ENCODE results near the gene ZNF462. TPM values are rescaled to one million over a fixed set of nuclear protein-coding genes. Genes with fewer than 3 reads are reported as not detected.

Gene ZNF462
- total and polyA plus RNA-seq, 2 of the 4 experiments (the other 2 are of a cell fraction) = 6.1 to 18.8 TPM

DNA sequence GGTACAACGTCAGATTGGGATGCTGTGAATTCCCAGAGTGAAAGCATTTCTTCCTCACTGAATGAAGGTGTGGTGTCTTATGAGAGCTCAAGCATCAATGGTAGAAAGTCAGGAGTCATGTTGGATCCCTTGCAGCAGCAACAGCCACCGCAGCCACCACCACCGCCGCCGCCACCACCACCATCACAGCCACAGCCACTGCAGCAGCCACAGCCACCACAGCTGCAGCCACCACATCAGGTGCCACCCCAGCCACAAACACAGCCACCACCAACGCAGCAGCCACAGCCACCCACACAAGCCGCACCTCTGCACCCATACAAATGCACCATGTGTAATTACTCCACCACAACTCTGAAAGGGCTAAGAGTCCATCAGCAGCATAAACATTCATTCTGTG, 62.4 kb downstream of the ZNF462 start:
- Histone ChIP-seq H3K4ac (ENCODE audit: low read depth, low read length) (no peak overlapping the region), H2AK5ac (ENCODE audit: low read depth, low read length) (no peak overlapping the region), H3K23ac (ENCODE audit: low read depth, low read length) (no peak overlapping the region), H2BK20ac (ENCODE audit: low read depth, low read length) (no peak overlapping the region), H2BK120ac (ENCODE audit: low read depth, low read length) (no peak overlapping the region), H2AK9ac (replicated peaks; ENCODE audit: low read depth, low read length, poor library complexity) (no peak overlapping the region), H2BK15ac (ENCODE audit: low read depth, low read length) (no peak overlapping the region), H3K4me3 (ENCODE audit: insufficient read depth, low read depth, low read length) (no peak overlapping the region), H4K8ac (ENCODE audit: low read depth in 2 of 2, low read length in 2 of 2) (no peak overlapping the region), H3K27ac (ENCODE audit: insufficient read depth, low read length) (no peak overlapping the region), H4K20me1 (ENCODE audit: insufficient read depth, low read length) (no peaks in the 10 kb centered on the region), H3K4me1 (ENCODE audit: control insufficient read depth, insufficient read depth, low read length) (peaks cover 9% of the 10 kb centered on the region), H3K9ac (ENCODE audit: low read depth, low read length) (no peak overlapping the region), H3K9me1 (ENCODE audit: insufficient read depth, low read length) (peaks cover 4% of the 10 kb centered on the region; the same call in 1 of the 2 replicates), H2AFZ (replicated peaks; ENCODE audit: low read length, poor library complexity) (no peak overlapping the region), H4K91ac (ENCODE audit: insufficient read depth, low read depth, low read length) (no peak overlapping the region), H3K9me3 (ENCODE audit: control insufficient read depth, insufficient read depth, low read length) (no peaks in the 10 kb centered on the region), H3K27me3 (ENCODE audit: control insufficient read depth, insufficient read depth, low read length) (no peaks in the 10 kb centered on the region), H3K14ac (replicated peaks; ENCODE audit: low read depth, low read length) (no peak overlapping the region), H2BK5ac (ENCODE audit: low read depth, low read length, poor library complexity, severe bottlenecking) (no peak overlapping the region), H3K56ac (ENCODE audit: extremely low read depth, insufficient read depth, low read length) (no peak overlapping the region), H3K4me2 (ENCODE audit: low read depth, low read length) (no peak overlapping the region), H3K79me1 (ENCODE audit: low read depth in 1 of 2, low read length in 2 of 2) (peaks cover 7 to 27% of the 10 kb centered on the region in 2 experiments; a peak in 3 of 4 replicates), H4K5ac (ENCODE audit: low read depth, low read length) (no peak overlapping the region), H3K18ac (ENCODE audit: low read depth, low read length) (no peak overlapping the region), H3K36me3 (ENCODE audit: control insufficient read depth, insufficient read depth, low read length) (peaks cover 42% of the 10 kb centered on the region)
- ATAC-seq (ENCODE audit: low read depth) (no peak), DNase-seq (no peak)
- CTCF ChIA-PET = no interaction called here
- in situ Hi-C loops (cut with MboI; ENCODE audit: low sequenced_read_pairs) (no loop called here), dilution Hi-C loops (cut with HindIII; ENCODE audit: low sequenced_read_pairs, unreplicated experiment) (no loop called here), intact Hi-C loops (cut with micrococcal nuclease) (no loop called here)
- TF ChIP-seq POLR2A (IDR thresholded peaks at IDR 0.05; ENCODE audit: low read depth, low read length) (no peak), BHLHE40 (IDR thresholded peaks at IDR 0.05; ENCODE audit: low read depth, low read length) (no peak), NFE2L2 (IDR thresholded peaks at IDR 0.05; ENCODE audit: low read depth, low read length) (no peak), MAFK (IDR thresholded peaks at IDR 0.05; ENCODE audit: low read depth, low read length) (no peak)
- TF ChIP-seq, protein P1, sequence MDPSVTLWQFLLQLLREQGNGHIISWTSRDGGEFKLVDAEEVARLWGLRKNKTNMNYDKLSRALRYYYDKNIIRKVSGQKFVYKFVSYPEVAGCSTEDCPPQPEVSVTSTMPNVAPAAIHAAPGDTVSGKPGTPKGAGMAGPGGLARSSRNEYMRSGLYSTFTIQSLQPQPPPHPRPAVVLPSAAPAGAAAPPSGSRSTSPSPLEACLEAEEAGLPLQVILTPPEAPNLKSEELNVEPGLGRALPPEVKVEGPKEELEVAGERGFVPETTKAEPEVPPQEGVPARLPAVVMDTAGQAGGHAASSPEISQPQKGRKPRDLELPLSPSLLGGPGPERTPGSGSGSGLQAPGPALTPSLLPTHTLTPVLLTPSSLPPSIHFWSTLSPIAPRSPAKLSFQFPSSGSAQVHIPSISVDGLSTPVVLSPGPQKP (IDR thresholded peaks at IDR 0.05; ENCODE audit: borderline replicate concordance, low read depth, low read length) = no peak
- TF ChIP-seq, protein P2, sequence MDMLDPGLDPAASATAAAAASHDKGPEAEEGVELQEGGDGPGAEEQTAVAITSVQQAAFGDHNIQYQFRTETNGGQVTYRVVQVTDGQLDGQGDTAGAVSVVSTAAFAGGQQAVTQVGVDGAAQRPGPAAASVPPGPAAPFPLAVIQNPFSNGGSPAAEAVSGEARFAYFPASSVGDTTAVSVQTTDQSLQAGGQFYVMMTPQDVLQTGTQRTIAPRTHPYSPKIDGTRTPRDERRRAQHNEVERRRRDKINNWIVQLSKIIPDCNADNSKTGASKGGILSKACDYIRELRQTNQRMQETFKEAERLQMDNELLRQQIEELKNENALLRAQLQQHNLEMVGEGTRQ (IDR thresholded peaks at IDR 0.05; ENCODE audit: low read depth, low read length) = no peak
- TF ChIP-seq, protein P3, sequence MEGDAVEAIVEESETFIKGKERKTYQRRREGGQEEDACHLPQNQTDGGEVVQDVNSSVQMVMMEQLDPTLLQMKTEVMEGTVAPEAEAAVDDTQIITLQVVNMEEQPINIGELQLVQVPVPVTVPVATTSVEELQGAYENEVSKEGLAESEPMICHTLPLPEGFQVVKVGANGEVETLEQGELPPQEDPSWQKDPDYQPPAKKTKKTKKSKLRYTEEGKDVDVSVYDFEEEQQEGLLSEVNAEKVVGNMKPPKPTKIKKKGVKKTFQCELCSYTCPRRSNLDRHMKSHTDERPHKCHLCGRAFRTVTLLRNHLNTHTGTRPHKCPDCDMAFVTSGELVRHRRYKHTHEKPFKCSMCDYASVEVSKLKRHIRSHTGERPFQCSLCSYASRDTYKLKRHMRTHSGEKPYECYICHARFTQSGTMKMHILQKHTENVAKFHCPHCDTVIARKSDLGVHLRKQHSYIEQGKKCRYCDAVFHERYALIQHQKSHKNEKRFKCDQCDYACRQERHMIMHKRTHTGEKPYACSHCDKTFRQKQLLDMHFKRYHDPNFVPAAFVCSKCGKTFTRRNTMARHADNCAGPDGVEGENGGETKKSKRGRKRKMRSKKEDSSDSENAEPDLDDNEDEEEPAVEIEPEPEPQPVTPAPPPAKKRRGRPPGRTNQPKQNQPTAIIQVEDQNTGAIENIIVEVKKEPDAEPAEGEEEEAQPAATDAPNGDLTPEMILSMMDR (conservative IDR thresholded peaks at IDR 0.05; ENCODE audit: low read depth, low read length) = no peak
- BruUV-seq (replicated peaks) = no TSS peak
- POLR2A ChIA-PET (ENCODE audit: unreplicated experiment) = no interaction called here
- 89% methylated on average over 3 of the region's 7 CpGs; no CpG with 5 or more reads in 1 of the 2 experiments for WGBS, 2 experiments (ENCODE audit: extremely low coverage in 2 of 2, insufficient read length in 1 of 2)
